ENCODE results near the gene CAPN7. TPM values are rescaled to one million over a fixed set of nuclear protein-coding genes. Genes with fewer than 3 reads are reported as not detected.

The CAPN7 gene
- polyA plus RNA-seq, 3 donors, result 11.7 to 20.8 (median 14.7) TPM

GRCh38 chr3:15272426-15273196, 66.6 kb downstream of the CAPN7 start:
- peak overlapping the region; percentile 71 for H3K4me2 ChIP-seq (replicated peaks; ENCODE audit: extremely low read depth, low read length, poor library complexity, severe bottlenecking)
- peak overlapping the region in 1 of 3 experiments; percentile 60 for H3K4me3 ChIP-seq (replicated peaks in 1 of 3; ENCODE audit: low read depth in 2 of 3, low read length in 3 of 3)
- DNase-seq, result peak in 2 of 3 donors; percentile 32 to 35
- TF ChIP-seq, protein P1, sequence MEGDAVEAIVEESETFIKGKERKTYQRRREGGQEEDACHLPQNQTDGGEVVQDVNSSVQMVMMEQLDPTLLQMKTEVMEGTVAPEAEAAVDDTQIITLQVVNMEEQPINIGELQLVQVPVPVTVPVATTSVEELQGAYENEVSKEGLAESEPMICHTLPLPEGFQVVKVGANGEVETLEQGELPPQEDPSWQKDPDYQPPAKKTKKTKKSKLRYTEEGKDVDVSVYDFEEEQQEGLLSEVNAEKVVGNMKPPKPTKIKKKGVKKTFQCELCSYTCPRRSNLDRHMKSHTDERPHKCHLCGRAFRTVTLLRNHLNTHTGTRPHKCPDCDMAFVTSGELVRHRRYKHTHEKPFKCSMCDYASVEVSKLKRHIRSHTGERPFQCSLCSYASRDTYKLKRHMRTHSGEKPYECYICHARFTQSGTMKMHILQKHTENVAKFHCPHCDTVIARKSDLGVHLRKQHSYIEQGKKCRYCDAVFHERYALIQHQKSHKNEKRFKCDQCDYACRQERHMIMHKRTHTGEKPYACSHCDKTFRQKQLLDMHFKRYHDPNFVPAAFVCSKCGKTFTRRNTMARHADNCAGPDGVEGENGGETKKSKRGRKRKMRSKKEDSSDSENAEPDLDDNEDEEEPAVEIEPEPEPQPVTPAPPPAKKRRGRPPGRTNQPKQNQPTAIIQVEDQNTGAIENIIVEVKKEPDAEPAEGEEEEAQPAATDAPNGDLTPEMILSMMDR (IDR thresholded peaks at IDR 0.05), result no peak
- no peak overlapping the region for H2AFZ ChIP-seq (ENCODE audit: insufficient read depth, low read depth, low read length, poor library complexity, severe bottlenecking)
- H3K27ac ChIP-seq (ENCODE audit: low read depth in 1 of 2, low read length in 2 of 2), result peak overlapping the region; percentile 86 to 98
- Mint-ChIP-seq H3K4me3 (peak overlapping the region; percentile 66 to 88), H3K4me1 (peaks cover 83% of the 10 kb centered on the region), H3K27ac (peak overlapping the region; percentile 99 to 100 (median 99)), H3K27me3 (ENCODE audit: low read depth in 3 of 3) (peaks cover 0 to 3% (median 0%) of the 10 kb centered on the region in 3 donors), H3K36me3 (peaks cover 43 to 48% of the 10 kb centered on the region in 2 donors), H3K9me3 (peaks cover 0 to 7% (median 0%) of the 10 kb centered on the region in 7 donors)
- peaks cover 2% of the 10 kb centered on the region for H4K20me1 ChIP-seq (ENCODE audit: insufficient read depth, low read length)
- no peaks in the 10 kb centered on the region for H3K27me3 ChIP-seq (ENCODE audit: control insufficient read depth in 2 of 2, insufficient read depth in 2 of 2, low read length in 2 of 2)
- peaks cover 84 to 88% of the 10 kb centered on the region in 2 donors for H3K4me1 ChIP-seq (ENCODE audit: control insufficient read depth in 1 of 2, insufficient read depth in 2 of 2, low read length in 2 of 2)
- H3K36me3 ChIP-seq (replicated peaks in 1 of 2; ENCODE audit: control insufficient read depth in 1 of 2, insufficient read depth in 2 of 2, low read length in 2 of 2), result peaks cover 0 to under 1% of the 10 kb centered on the region in 2 donors
- 71% methylated on average over 5 of the region's 7 CpGs for WGBS (ENCODE audit: insufficient coverage)
- H3K79me2 ChIP-seq (ENCODE audit: insufficient read depth, low read length), result no peaks in the 10 kb centered on the region
- H3K9ac ChIP-seq (ENCODE audit: insufficient read depth, low read length, poor library complexity, severe bottlenecking), result peak overlapping the region; percentile 72
- intact Hi-C loops (cut with micrococcal nuclease), result loop anchor here (2.0 kb wide), 2 partner anchors 14 to 16 kb away; no protein-coding TSS in a partner anchor
- no peaks in the 10 kb centered on the region for H3K9me3 ChIP-seq (replicated peaks in 1 of 2; ENCODE audit: control insufficient read depth in 1 of 2, insufficient read depth in 1 of 2, low read length in 2 of 2)

GRCh38 chr3:15273227-15273626, 67.2 kb downstream of the CAPN7 start:
- TF ChIP-seq, protein P1 (IDR thresholded peaks at IDR 0.05), result no peak
- Mint-ChIP-seq H3K36me3 (peaks cover 48 to 52% of the 10 kb centered on the region in 2 donors), H3K9me3 (peaks cover 0 to 7% (median 0%) of the 10 kb centered on the region in 7 donors), H3K4me3 (peak overlapping the region; percentile 66 to 82), H3K27me3 (ENCODE audit: low read depth in 3 of 3) (peaks cover 0 to 3% (median 0%) of the 10 kb centered on the region in 3 donors), H3K4me1 (peaks cover 79% of the 10 kb centered on the region), H3K27ac (peak overlapping the region; percentile 99 to 100 (median 99))
- DNase-seq, result peak; percentile 46 to 71 (median 65)
- Histone ChIP-seq H3K36me3 (replicated peaks in 1 of 2; ENCODE audit: control insufficient read depth in 1 of 2, insufficient read depth in 2 of 2, low read length in 2 of 2) (no peaks in the 10 kb centered on the region), H3K9me3 (replicated peaks in 1 of 2; ENCODE audit: control insufficient read depth in 1 of 2, insufficient read depth in 1 of 2, low read length in 2 of 2) (no peaks in the 10 kb centered on the region), H3K9ac (ENCODE audit: insufficient read depth, low read length, poor library complexity, severe bottlenecking) (no peak overlapping the region), H3K27me3 (ENCODE audit: control insufficient read depth in 2 of 2, insufficient read depth in 2 of 2, low read length in 2 of 2) (no peaks in the 10 kb centered on the region), H3K79me2 (ENCODE audit: insufficient read depth, low read length) (no peaks in the 10 kb centered on the region), H3K4me3 (replicated peaks in 1 of 3; ENCODE audit: low read depth in 2 of 3, low read length in 3 of 3) (peak overlapping the region in 1 of 3 experiments; percentile 60), H3K4me2 (replicated peaks; ENCODE audit: extremely low read depth, low read length, poor library complexity, severe bottlenecking) (peak overlapping the region; percentile 71), H3K4me1 (ENCODE audit: control insufficient read depth in 1 of 2, insufficient read depth in 2 of 2, low read length in 2 of 2) (peaks cover 82 to 84% of the 10 kb centered on the region in 2 donors), H2AFZ (ENCODE audit: insufficient read depth, low read depth, low read length, poor library complexity, severe bottlenecking) (no peak overlapping the region), H4K20me1 (ENCODE audit: insufficient read depth, low read length) (no peaks in the 10 kb centered on the region), H3K27ac (ENCODE audit: low read depth in 1 of 2, low read length in 2 of 2) (peak overlapping the region; percentile 86 to 98)
- intact Hi-C loops (cut with micrococcal nuclease), result loop anchor here (2.0 kb wide), 2 partner anchors 14 to 16 kb away; no protein-coding TSS in a partner anchor
- 0% methylated on average over 3 of the region's 5 CpGs for WGBS (ENCODE audit: insufficient coverage)
